ENCODE results near the gene ELL2.

DNA sequence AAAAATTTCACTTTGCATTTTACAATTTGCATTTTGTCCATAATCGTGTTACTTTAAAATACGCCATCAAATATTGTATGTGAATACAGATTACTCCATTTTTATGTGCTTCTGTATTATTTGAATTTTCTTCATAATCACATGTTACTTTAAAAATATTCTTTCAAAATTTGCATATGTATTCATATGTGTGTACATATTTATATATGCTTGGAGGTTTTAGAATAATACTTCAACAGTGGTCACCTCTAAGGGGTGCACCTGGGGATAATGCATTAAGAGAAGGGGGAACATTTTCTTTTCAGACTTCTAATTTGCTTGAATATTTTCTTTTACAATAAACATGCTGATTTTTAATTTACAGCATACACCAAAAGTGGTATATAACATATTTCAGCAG lies 21.9 kb upstream of the ELL2 start:
- TF ChIP-seq POLR2A (IDR thresholded peaks at IDR 0.05; ENCODE audit: low read length) (no peak), GATA1 (IDR thresholded peaks at IDR 0.05; ENCODE audit: low read depth, low read length) (no peak)

Measured in erythroblast (primary cell).